CD14-positive monocyte (primary cell): ENCODE data around the gene USP49. TPM values are rescaled to one million over a fixed set of nuclear protein-coding genes. Genes with fewer than 3 reads are reported as not detected.

Experiments
- DNase-seq, 3 donors: peaks; one replicate each; pipeline ENCODE4 v3.0.0-alpha.2; 2011 to 2022
- H2AFZ ChIP-seq: 2 replicates; pipeline ENCODE4 v1.6.0; 2012; ENCODE audit warnings: mild to moderate bottlenecking, low read depth, low read length, inconsistent platforms; ENCODE audit not compliant: insufficient read depth, poor library complexity, severe bottlenecking
- H3K27ac ChIP-seq, 2 donors: 1 replicate in 1 of 2; 2 replicates in 1 of 2; pipeline ENCODE4 v1.5.1; 2012 to 2013; ENCODE audit warnings: low read length in 2 of 2, control low read depth in 1 of 2, inconsistent platforms in 1 of 2, low read depth in 1 of 2, mild to moderate bottlenecking in 1 of 2
- H3K27me3 ChIP-seq, 2 donors: one replicate each; pipeline versions ENCODE4 v1.6.0 to v1.6.1; 2011 to 2013; ENCODE audit warnings: low read length in 2 of 2; ENCODE audit not compliant: control insufficient read depth in 2 of 2, insufficient read depth in 2 of 2
- H3K36me3 ChIP-seq, 2 donors: replicated peaks in 1 of 2; 1 replicate in 1 of 2; 2 replicates in 1 of 2; pipeline versions ENCODE4 v1.5.1 to v1.6.1; 2012 to 2013; ENCODE audit warnings: low read length in 2 of 2, control low read depth in 1 of 2, inconsistent platforms in 1 of 2, mild to moderate bottlenecking in 1 of 2; ENCODE audit not compliant: insufficient read depth in 2 of 2, control insufficient read depth in 1 of 2
- H3K4me1 ChIP-seq, 2 donors: 1 replicate in 1 of 2; 2 replicates in 1 of 2; pipeline versions ENCODE4 v1.5.1 to v1.6.1; 2012 to 2013; ENCODE audit warnings: low read length in 2 of 2, control low read depth in 1 of 2, inconsistent platforms in 1 of 2, mild to moderate bottlenecking in 1 of 2, moderate library complexity in 1 of 2; ENCODE audit not compliant: insufficient read depth in 2 of 2, control insufficient read depth in 1 of 2
- H3K4me2 ChIP-seq: replicated peaks from 2 replicates; pipeline ENCODE3; 2012; ENCODE audit warnings: low read length, moderate library complexity, mild to moderate bottlenecking; ENCODE audit not compliant: poor library complexity, severe bottlenecking; ENCODE audit errors: extremely low read depth
- H3K4me3 ChIP-seq, 3 experiments: fragments of 200-600 bp in 1 of 3; sonication (generic) in 1 of 3; replicated peaks in 1 of 3; 1 replicate in 2 of 3; 2 replicates in 1 of 3; pipeline ENCODE4 v1.5.1; 2011 to 2013; ENCODE audit warnings: low read length in 3 of 3, mild to moderate bottlenecking in 3 of 3, control low read depth in 2 of 3, low read depth in 2 of 3, inconsistent platforms in 1 of 3, moderate library complexity in 1 of 3
- H3K79me2 ChIP-seq: 2 replicates; pipeline ENCODE4 v1.6.0; 2012; ENCODE audit warnings: mild to moderate bottlenecking, control low read depth, inconsistent platforms, low read length, moderate library complexity; ENCODE audit not compliant: insufficient read depth
- H3K9ac ChIP-seq: 2 replicates; pipeline ENCODE4 v1.6.0; 2017; ENCODE audit warnings: low read length, mild to moderate bottlenecking; ENCODE audit not compliant: insufficient read depth, poor library complexity, severe bottlenecking
- H3K9me3 ChIP-seq, 2 donors: replicated peaks in 1 of 2; 1 replicate in 1 of 2; 2 replicates in 1 of 2; pipeline versions ENCODE4 v1.5.1 to v1.6.1; 2012 to 2013; ENCODE audit warnings: low read length in 2 of 2, control low read depth in 1 of 2; ENCODE audit not compliant: control insufficient read depth in 1 of 2, insufficient read depth in 1 of 2
- H4K20me1 ChIP-seq: 2 replicates; pipeline ENCODE4 v1.6.0; 2012; ENCODE audit warnings: mild to moderate bottlenecking, low read length, control low read depth, moderate library complexity; ENCODE audit not compliant: insufficient read depth
- H3K27ac Mint-ChIP-seq, 7 donors: one replicate each; pipeline ENCODE4 v1.8.0; 2020; ENCODE audit warnings: mild to moderate bottlenecking in 7 of 7, mixed read lengths in 7 of 7, moderate library complexity in 6 of 7, inconsistent platforms in 2 of 7
- H3K27me3 Mint-ChIP-seq, 3 donors: one replicate each; pipeline ENCODE4 v1.8.0; 2021 to 2022; ENCODE audit warnings: low read depth in 3 of 3, mild to moderate bottlenecking in 3 of 3, mixed read lengths in 3 of 3, moderate library complexity in 3 of 3, inconsistent platforms in 1 of 3
- H3K36me3 Mint-ChIP-seq, 2 donors: one replicate each; pipeline ENCODE4 v1.8.0; 2020; ENCODE audit warnings: mixed read lengths in 2 of 2, inconsistent platforms in 1 of 2, mild to moderate bottlenecking in 1 of 2
- H3K4me1 Mint-ChIP-seq: one replicate; pipeline ENCODE4 v1.8.0; 2020; ENCODE audit warnings: mild to moderate bottlenecking, mixed read lengths
- H3K4me3 Mint-ChIP-seq, 2 donors: one replicate each; pipeline ENCODE4 v1.8.0; 2020; ENCODE audit warnings: mild to moderate bottlenecking in 2 of 2, mixed read lengths in 2 of 2, moderate library complexity in 1 of 2
- H3K9me3 Mint-ChIP-seq, 7 donors: one replicate each; pipeline ENCODE4 v1.8.0; 2020 to 2022; ENCODE audit warnings: mixed read lengths in 7 of 7, mild to moderate bottlenecking in 6 of 7, moderate library complexity in 6 of 7, inconsistent platforms in 2 of 7
- WGBS: methylation state at CpG from one replicate; pipeline ENCODE4 v1.1.5; 2013; ENCODE audit warnings: missing lambda C conversion rate; ENCODE audit not compliant: insufficient coverage; 5-methylcytosine and 5-hydroxymethylcytosine counted together
- intact Hi-C, 2 donors: fragments of 100-400 bp; cut with micrococcal nuclease; formaldehyde crosslinking; loops; one replicate each; pipeline versions ENCODE4 v1.15.0 to v1.15.1; 2023
- polyA plus RNA-seq, 3 donors: library from polyadenylated mRNA; depleted of rRNA in 1 of 3; unstranded in 2 of 3; stranded (reverse) in 1 of 3; fragments of 300-500 nt in 2 of 3; fragments of >200 nt in 1 of 3; fragmentation: Illumina TruSeq in 2 of 3; gene quantifications; 1 replicate in 2 of 3; 2 replicates in 1 of 3; pipeline ENCODE4 v1.2.3, GENCODE V29; 2012 to 2021
- TF ChIP-seq, protein P1 (sequence below): fragments of 200-600 bp; IDR thresholded peaks from one replicate; pipeline ENCODE4 v1.8.0; 2022; ENCODE audit warnings: antibody characterized with exemption, mild to moderate bottlenecking

USP49 gene
- polyA plus RNA-seq, 3 donors, result 0.08 to 4.8 (median 0.37) TPM

- peaks cover 0 to 6% (median 1%) of the 10 kb centered on the region in 3 donors for H3K27me3 Mint-ChIP-seq
- Histone ChIP-seq H3K27me3 (no peaks in the 10 kb centered on the region), H3K9ac (peak overlapping the region; percentile 77), H2AFZ (peak overlapping the region; percentile 99), H3K27ac (peak overlapping the region; percentile 90 to 92), H4K20me1 (peaks cover 7% of the 10 kb centered on the region), H3K79me2 (peaks cover 71% of the 10 kb centered on the region), H3K4me3 (peak overlapping the region; percentile 78 to 91 (median 81)), H3K9me3 (no peaks in the 10 kb centered on the region), H3K4me1 (peaks cover 28 to 42% of the 10 kb centered on the region in 2 donors), H3K4me2 (peak overlapping the region; percentile 99), H3K36me3 (peaks cover 0 to 20% of the 10 kb centered on the region in 2 donors)
- intact Hi-C loops, result loop anchor here (2.0 to 5.0 kb wide), 4 partner anchors 19 to 135 kb away; partner anchors contain the start of genes TOMM6 (in 2 of the 2) and CCND3 (in 1 of the 2)
- DNase-seq, result no peak
- H3K27ac Mint-ChIP-seq, result peak overlapping the region; percentile 98 to 100 (median 100)
- H3K36me3 Mint-ChIP-seq, result peaks cover 17 to 20% of the 10 kb centered on the region in 2 donors
- H3K4me1 Mint-ChIP-seq, result peaks cover 38% of the 10 kb centered on the region
- TF ChIP-seq, protein P1, sequence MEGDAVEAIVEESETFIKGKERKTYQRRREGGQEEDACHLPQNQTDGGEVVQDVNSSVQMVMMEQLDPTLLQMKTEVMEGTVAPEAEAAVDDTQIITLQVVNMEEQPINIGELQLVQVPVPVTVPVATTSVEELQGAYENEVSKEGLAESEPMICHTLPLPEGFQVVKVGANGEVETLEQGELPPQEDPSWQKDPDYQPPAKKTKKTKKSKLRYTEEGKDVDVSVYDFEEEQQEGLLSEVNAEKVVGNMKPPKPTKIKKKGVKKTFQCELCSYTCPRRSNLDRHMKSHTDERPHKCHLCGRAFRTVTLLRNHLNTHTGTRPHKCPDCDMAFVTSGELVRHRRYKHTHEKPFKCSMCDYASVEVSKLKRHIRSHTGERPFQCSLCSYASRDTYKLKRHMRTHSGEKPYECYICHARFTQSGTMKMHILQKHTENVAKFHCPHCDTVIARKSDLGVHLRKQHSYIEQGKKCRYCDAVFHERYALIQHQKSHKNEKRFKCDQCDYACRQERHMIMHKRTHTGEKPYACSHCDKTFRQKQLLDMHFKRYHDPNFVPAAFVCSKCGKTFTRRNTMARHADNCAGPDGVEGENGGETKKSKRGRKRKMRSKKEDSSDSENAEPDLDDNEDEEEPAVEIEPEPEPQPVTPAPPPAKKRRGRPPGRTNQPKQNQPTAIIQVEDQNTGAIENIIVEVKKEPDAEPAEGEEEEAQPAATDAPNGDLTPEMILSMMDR, result no peak
- H3K9me3 Mint-ChIP-seq, result peaks cover 0 to 1% (median 0%) of the 10 kb centered on the region in 7 donors
- peak overlapping the region; percentile 98 to 100 for H3K4me3 Mint-ChIP-seq
- under 1% methylated on average over 16 of the region's 20 CpGs for WGBS
Observed at GRCh38 chr6:41921712-41921998, 26.5 kb upstream of the USP49 start.

GRCh38 chr6:41920921-41921711 lies 25.9 kb upstream of the USP49 start, which contains the start of the genes BYSL and MED20:
TSS of gene BYSL (plus strand) at chr6:41921499. CDS start at chr6:41921563, 64 bp downstream.
TSS of gene MED20 (minus strand) at chr6:41921139. CDS start at chr6:41921018, 121 bp downstream.
- Histone ChIP-seq H4K20me1 (peaks cover 7% of the 10 kb centered on the region), H3K79me2 (peaks cover 70% of the 10 kb centered on the region), H3K9me3 (no peaks in the 10 kb centered on the region), H3K27ac (peak within 1 kb of the TSS; percentile 90 to 92), H3K36me3 (peaks cover 0 to 25% of the 10 kb centered on the region in 2 donors), H3K4me2 (peak within 1 kb of the TSS; percentile 99), H3K4me1 (peaks cover 28 to 42% of the 10 kb centered on the region in 2 donors), H3K9ac (peak within 1 kb of the TSS; percentile 77), H3K4me3 (peak within 1 kb of the TSS; percentile 78 to 91 (median 81)), H3K27me3 (no peaks in the 10 kb centered on the region), H2AFZ (peak within 1 kb of the TSS; percentile 99)
- intact Hi-C loops, result loop anchor here (2.0 to 5.0 kb wide), 4 partner anchors 20 to 134 kb away; partner anchors contain the start of genes TOMM6 (in 2 of the 2) and CCND3 (in 1 of the 2)
- DNase-seq, result peak; percentile 96 to 99 (median 97)
- Mint-ChIP-seq H3K36me3 (peaks cover 19 to 25% of the 10 kb centered on the region in 2 donors), H3K27ac (peak within 1 kb of the TSS; percentile 98 to 100 (median 100)), H3K4me3 (peak within 1 kb of the TSS; percentile 98 to 100), H3K4me1 (peaks cover 38% of the 10 kb centered on the region), H3K27me3 (peaks cover 0 to 6% (median 1%) of the 10 kb centered on the region in 3 donors), H3K9me3 (peaks cover 0 to 1% (median 0%) of the 10 kb centered on the region in 7 donors)
- TF ChIP-seq, protein P1, result peak; percentile 99
- under 1% methylated on average over 55 of the region's 55 CpGs for WGBS
